GM19397 (cell line): ENCODE results near the gene DUOXA2.
"Not testable (repeated sequence)": the region's sequence is repeated elsewhere in the genome, so short reads cannot be mapped to it uniquely, and the experiment has no call there.

Source experiments
- ATAC-seq: cut with Tn5 transposase; IDR thresholded peaks from one replicate; pipeline ENCODE4 v1.9.1; 2021; ENCODE audit warnings: mild to moderate bottlenecking, moderate library complexity; ENCODE audit not compliant: unreplicated experiment

DUOXA2 gene

GRCh38 chr15:45134682-45135604 is 20.8 kb downstream of the DUOXA2 start:
- ATAC-seq, result no peak

- ATAC-seq, result not testable (repeated sequence)
Measured at GRCh38 chr15:45135705-45136377, 21.7 kb downstream of the DUOXA2 start.

DNA sequence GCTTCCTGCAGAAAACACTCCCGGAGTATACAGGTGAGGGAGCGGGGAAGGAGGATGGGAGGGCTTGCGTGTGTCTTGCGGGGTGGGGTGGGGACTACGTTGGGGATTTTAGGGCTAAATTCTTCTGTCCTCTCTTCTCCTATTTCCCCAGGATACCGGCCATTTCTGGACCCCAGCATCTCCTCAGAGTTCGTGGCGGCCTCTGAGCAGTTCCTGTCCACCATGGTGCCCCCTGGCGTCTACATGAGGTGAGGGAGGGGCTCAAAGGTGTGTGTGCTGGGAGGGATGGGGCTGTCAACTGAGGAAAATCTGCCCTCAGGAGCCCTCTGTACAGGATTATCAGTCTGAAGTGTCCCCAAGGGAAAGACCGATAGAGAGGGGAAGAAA is 22.2 kb downstream of the DUOXA2 start:
- no peak for ATAC-seq

DNA sequence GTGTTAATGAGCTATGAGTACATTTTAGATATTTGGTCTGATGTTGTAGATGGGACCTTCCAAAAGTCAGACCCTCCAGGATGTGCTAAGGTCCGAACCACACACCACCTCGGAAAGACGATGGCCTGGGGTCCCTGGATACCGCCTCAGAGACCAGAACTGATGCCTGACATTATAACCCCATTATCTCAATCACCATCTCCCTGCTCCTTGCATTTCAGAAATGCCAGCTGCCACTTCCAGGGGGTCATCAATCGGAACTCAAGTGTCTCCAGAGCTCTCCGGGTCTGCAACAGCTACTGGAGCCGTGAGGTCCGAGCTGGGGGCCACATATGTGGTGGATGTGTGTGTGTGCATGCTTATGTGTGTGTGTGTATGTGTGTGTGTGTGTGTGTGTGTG is 23.6 kb downstream of the DUOXA2 start:
- ATAC-seq, result no peak

DNA sequence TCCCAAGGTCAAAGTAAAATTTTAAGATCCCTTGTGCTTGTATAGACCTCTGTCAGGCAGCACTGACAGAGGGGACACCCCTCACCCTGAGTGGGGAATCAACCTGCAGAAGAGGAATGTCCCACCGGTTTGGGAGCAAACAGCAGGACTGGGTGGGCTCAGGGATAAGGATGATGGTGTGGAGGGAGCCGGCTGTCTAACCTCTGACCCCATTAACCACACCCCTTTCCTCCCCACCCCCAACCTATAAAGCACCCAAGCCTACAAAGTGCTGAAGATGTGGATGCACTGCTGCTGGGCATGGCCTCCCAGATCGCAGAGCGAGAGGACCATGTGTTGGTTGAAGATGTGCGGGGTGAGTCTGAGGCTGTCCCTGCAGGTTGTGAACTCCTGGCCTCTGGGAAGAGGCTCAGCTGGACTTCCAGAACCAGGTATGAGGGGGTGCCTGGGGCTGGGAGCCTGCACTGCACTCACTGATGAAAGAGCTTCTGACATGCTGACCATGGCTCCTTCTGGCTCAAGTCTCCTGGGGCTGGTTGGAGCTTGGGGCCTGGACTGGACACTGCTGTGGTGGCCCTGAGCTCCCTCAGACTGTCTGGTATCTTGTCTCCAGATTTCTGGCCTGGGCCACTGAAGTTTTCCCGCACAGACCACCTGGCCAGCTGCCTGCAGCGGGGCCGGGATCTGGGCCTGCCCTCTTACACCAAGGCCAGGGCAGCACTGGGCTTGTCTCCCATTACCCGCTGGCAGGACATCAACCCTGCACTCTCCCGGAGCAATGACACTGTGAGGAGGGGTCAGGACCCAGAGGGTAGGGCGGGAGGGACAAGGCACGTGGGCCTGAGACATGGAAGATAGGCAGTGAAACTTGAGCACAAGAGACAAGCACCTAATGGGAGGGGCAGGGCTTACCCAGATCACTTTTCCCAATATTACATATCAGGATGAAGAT is 25.0 kb downstream of the DUOXA2 start:
- no peak for ATAC-seq

DNA sequence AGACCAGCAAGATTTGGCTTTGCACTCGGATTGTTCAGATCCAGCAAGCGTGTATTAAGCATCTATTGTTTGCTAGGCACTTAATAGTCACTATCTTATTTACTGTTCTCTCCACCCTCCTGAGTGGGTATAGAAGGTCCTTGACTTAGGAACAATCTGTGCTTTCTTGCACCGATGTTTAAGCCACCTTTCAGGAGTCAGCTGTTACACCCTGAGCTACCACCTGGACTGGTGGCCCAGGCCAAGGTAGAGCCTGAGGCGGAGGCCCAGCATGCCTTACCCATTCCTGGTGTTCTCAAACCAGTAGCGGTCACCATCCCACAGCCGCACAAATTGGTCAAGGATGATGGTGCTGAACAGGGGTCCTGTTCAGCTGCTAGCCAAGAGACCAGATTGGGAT is 25.6 kb downstream of the DUOXA2 start:
- no peak for ATAC-seq

GRCh38 chr15:45140557-45141250 is 26.6 kb downstream of the DUOXA2 start:
- no peak for ATAC-seq

DNA sequence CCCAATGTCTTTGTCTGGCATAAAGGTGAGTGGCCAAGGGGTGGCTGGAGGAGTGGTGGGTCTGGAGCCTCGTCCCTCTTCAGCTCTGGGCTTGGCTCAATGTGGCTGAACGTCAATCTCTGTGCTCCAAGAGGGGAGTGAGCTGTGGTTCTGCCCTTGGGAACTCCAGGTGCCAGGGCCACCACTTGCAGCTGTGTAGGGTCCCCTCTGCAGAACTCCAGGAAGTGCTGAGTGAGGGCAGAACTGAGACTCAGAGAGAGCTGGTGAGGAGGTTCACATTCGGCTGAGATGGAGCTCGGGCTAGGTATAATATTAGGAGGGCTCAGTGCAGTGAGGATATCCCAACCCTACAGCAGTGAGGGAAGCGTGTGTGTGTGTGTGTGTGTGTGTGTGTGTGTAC is 27.3 kb downstream of the DUOXA2 start:
- no peak for ATAC-seq

GRCh38 chr15:45143056-45143455 is 28.9 kb downstream of the DUOXA2 start:
- no peak for ATAC-seq

GRCh38 chr15:45143946-45144345 is 29.8 kb downstream of the DUOXA2 start:
- no peak for ATAC-seq

DNA sequence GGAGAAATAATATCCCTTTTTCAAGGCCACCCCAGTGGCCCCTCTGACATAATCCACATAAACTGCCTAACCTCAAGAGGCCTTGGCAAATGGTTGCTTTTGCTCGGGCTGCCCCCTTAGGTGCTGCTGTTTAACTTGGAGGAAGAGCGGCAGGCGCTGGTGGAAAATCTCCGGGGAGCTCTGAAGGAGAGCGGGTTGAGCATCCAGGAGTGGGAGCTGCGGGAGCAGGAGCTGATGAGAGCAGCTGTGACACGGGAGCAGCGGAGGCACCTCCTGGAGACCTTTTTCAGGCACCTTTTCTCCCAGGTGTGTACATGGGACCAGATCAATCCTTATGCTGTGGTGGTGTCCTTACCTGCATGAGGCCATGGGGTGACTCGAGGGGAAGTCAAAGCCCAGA is 30.6 kb downstream of the DUOXA2 start:
- no peak for ATAC-seq

DNA sequence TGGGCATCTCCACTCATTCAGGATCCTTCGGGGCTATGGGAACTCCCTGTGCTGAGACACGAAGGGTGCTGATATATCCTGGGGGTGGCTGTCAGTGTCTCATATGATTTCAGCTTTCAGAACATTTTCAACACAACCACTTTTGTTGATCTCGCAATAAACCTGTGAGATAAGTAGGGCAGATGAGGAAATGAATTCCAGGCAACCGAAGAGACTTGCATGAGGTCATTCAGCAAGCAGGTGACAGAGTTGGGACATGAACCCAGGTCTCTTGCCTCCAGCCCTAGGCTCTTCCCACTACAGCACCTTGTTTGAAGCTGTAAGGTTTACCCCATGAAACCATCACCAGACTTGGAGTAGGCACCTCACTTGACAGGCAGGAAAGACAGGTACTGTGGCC is 32.3 kb downstream of the DUOXA2 start:
- no peak for ATAC-seq

GRCh38 chr15:45147606-45148005 is 33.5 kb downstream of the DUOXA2 start:
- no peak for ATAC-seq

GRCh38 chr15:45148076-45149059 is 34.2 kb downstream of the DUOXA2 start:
- ATAC-seq, result no peak

GRCh38 chr15:45149060-45149459 is 34.9 kb downstream of the DUOXA2 start:
- ATAC-seq, result no peak

DNA sequence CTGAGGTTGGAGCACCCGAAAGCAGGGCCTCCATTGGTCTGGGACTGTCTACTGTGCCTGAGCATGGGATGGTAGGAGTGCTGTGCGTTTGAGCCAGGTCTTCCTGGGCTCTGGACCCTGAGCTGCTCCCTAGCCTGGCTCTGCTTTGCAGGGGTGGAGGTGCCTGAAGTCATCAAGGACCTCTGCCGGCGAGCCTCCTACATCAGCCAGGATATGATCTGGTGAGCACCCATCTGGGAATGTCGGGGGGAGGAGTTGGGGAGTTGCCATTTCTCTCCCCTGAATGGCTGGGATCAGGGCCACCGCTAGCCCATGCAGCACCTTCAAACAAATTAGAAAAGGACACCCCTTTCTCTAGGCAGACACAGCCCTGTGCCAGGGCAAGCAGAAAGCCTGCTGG is 36.4 kb downstream of the DUOXA2 start:
- no peak for ATAC-seq

GRCh38 chr15:45150997-45151396 is 36.9 kb downstream of the DUOXA2 start:
- no peak for ATAC-seq

GRCh38 chr15:45151998-45152828 is 38.1 kb downstream of the DUOXA2 start:
- no peak for ATAC-seq
